GM21447 (cell line): ENCODE results near the gene RNPEP.
"Not testable (repeated sequence)": the region's sequence is repeated elsewhere in the genome, so short reads cannot be mapped to it uniquely, and the experiment has no call there.

ENCODE experiments used
- ATAC-seq: cut with Tn5 transposase; IDR thresholded peaks from one replicate; pipeline ENCODE4 v1.9.1; 2021; ENCODE audit not compliant: unreplicated experiment

RNPEP gene

DNA sequence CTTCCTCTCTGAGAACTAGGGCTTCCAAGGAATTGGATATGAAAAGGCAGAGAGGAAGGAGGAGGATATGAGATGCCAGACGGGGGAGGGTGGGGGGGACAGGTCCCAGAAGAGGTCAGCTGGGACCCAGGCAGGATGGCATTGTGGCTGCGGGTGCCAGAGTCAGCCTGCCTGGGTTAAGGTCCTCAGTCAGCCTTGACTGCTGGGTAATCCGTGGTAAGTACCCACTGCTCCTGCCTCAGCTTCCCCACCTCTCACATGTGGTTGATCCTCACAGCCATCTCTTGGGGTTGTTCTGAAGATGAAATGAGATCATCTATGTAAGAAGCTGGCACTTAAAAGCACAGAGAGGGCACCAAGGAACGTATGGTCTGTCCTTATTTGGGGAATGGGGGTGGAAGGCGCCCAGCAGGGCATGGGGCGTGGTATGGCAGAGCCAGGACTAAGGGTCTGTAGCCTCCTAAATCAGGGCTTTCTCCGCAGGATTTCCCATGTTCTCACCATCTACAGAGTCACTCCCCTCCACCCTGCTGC lies 51.8 kb downstream of the RNPEP start:
- no peak for ATAC-seq

GRCh38 chr1:202034683-202035462 lies 52.4 kb downstream of the RNPEP start:
- ATAC-seq = no peak

DNA sequence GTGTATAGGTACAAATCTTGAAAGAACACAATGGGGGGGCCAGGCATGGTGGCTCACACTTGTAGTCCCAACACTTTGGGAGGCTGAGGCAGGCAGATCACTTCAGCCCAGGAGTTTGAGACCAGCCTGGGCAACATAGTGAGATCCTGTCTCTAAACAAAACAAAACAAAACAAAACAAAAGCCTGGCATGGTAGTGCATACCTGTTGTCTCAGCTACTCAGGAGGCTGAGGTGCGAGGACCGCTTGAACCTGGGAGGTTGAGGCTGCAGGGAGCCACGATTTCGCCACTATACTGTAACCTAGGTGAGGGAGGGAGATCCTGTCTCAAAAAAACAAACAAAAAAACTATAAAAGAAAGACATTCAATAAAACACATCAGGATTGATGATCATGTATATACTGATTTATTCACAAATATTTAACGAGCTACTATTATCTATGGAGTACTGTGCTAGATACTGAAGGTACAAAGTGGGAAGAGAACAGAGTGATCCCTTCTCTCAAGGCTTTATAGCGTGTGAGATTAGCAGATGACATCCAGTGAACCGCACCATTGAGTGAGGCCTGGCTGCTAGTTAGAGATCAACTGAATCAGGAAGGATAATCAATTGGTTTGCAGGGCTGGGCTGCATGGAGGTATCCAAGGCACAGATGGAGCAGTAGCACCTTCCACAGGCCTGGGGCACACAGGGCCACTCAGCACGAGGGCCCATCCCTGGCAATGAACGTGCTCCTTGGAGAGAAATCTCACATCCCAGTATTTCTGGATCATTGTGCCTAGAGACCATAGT lies 54.3 kb downstream of the RNPEP start:
- ATAC-seq = no peak

GRCh38 chr1:202037706-202038296 lies 55.4 kb downstream of the RNPEP start:
- ATAC-seq = no peak

DNA sequence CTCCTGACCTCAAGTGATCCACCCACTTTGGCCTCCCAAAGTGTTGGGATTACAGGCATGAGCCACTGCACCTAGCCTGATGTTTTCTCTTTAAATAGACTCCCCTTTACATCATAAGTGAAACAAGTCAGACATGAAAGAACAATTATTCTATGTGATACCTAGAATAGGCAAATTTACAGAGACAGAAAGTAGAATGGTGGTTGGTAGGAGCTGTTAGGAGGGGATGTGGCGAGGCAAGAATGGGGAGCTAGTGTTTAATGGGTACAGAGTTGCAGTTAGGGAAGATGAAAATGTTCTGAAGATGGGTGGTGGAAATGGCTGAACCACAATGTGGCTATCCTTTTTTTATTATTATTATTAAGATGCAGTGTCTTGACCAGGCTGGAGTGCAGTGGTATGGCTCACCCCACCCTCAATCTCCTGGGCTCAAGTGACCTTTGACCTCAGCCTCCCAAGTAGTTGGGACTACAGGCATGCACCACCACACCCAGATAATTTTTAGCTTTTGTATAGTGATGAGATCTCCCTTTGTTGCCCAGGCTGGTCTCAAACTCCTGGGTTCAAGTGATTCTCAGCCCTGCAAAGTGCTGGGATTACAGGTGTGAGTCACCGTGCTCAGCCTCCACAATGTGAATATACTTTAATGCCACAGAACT lies 56.4 kb downstream of the RNPEP start:
- peak; percentile 49 for ATAC-seq

DNA sequence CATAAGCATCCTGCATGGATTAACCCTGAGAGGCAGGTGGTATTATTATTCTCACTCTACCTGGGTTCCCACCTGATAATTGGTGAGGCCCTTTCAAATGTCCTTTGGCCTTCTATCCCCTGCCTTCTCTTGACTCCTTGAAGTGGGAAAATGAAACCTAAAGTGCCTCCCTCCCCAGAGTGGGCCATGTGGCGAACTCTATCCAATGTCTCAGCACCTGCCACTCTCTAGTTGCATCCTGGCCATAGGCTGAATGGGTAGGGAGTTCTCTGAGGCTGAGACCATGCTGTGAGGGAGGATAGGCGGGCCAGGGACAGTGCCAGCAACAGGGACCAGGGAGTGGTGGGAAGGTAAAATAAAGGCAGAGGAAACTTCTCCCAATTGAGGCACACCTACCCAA lies 63.3 kb downstream of the RNPEP start:
- ATAC-seq = no peak

- ATAC-seq = no peak
Measured at GRCh38 chr1:202046227-202046626, 63.8 kb downstream of the RNPEP start.

GRCh38 chr1:202046748-202047708 lies 64.6 kb downstream of the RNPEP start:
- ATAC-seq = no peak

DNA sequence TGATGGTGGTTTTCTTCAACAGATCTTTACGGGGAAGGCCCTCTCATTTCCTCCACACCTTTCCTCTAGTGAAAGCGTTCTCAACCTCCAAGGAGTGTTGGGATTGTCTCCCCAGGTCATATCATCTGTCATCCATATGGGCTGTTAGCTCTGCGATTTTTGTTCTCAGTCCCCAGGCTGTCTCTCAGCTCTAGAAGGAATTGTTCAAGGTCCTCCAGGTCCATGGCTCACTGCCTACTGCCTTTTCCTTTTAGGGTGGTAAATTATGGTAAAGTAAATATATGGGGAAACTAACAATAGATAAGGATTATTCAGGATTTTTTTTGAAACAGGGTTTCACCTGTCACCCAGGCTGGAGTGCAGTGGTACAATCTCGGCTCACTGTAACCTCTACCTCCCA lies 65.5 kb downstream of the RNPEP start:
- ATAC-seq = no peak

GRCh38 chr1:202049129-202049528 lies 66.7 kb downstream of the RNPEP start:
- no peak for ATAC-seq

DNA sequence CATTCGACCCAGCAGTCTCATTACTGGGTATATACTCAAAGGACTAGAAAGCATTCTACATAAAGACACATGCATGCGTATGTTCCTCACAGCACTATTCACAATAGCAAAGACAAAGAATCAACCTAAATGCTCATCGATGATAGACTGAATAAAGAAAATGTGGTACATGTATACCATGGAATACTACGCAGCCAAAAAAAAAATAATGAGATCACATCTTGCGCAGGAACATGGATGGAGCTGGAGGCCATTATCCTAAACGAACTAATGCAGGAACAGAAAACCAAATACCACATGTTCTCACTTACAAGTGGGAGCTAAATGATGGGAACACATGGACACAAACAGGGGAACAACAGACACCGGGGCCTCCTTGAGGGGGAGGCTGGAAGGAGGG lies 71.6 kb downstream of the RNPEP start:
- no peak for ATAC-seq

DNA sequence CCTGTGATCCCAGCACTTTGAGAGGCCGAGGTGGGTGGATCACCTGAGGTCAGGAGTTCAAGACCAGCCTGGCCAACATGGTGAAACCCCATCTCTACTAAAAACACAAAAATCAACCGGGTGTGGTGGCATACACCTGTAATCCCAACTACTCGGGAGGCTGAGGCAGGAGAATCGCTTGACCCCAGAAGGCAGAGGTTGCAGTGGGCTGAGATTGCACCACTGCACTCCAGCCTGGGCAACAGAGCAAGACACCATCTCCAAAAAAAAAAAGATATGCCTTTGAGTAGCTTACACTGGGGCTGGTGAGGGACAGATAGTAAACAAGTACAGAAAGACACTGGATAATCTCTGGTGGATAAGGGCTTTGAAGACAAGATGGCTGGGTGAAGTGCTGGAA lies 72.2 kb downstream of the RNPEP start:
- ATAC-seq = not testable (repeated sequence)
